Activated naive CD4-positive, alpha-beta T cell treated with anti-CD3 and anti-CD28 coated beads, Interleukin-2, amount 50 U/mL, for 24 hours (primary cell): ENCODE results near the gene UBE2C.
A peak's percentile ranks its signal among the peaks of the same experiment; 100 is the strongest.
"Not testable (repeated sequence)": the region's sequence is repeated elsewhere in the genome, so short reads cannot be mapped to it uniquely, and the experiment has no call there.

Experiments
- H3K27ac Mint-ChIP-seq: one replicate; pipeline ENCODE4 v1.8.0; 2021; ENCODE audit warnings: mild to moderate bottlenecking, mixed read lengths
- H3K27me3 Mint-ChIP-seq: one replicate; pipeline ENCODE4 v1.8.0; 2021; ENCODE audit warnings: mixed read lengths
- H3K36me3 Mint-ChIP-seq: one replicate; pipeline ENCODE4 v1.8.0; 2021; ENCODE audit warnings: mixed read lengths
- H3K4me1 Mint-ChIP-seq: one replicate; pipeline ENCODE4 v1.8.0; 2021; ENCODE audit warnings: mixed read lengths
- H3K4me3 Mint-ChIP-seq: one replicate; pipeline ENCODE4 v1.8.0; 2021; ENCODE audit warnings: mild to moderate bottlenecking, mixed read lengths
- H3K9me3 Mint-ChIP-seq: one replicate; pipeline ENCODE4 v1.8.0; 2021; ENCODE audit warnings: mixed read lengths

The UBE2C gene

GRCh38 chr20:45783656-45784294 lies 28.7 kb upstream of the UBE2C start:
- Mint-ChIP-seq H3K4me3 (no peak overlapping the region), H3K4me1 (peaks cover 5% of the 10 kb centered on the region), H3K27ac (no peak overlapping the region)

GRCh38 chr20:45788351-45788750 lies 24.1 kb upstream of the UBE2C start:
- Mint-ChIP-seq H3K36me3 (peaks cover 2% of the 10 kb centered on the region), H3K4me1 (peaks cover 11% of the 10 kb centered on the region), H3K27ac (no peak overlapping the region), H3K27me3 (no peaks in the 10 kb centered on the region), H3K4me3 (no peak overlapping the region), H3K9me3 (no peaks in the 10 kb centered on the region)

More at GRCh38 chr20:45783656-45784294, 28.7 kb upstream of the UBE2C start:
- H3K9me3 Mint-ChIP-seq = no peaks in the 10 kb centered on the region
- H3K36me3 Mint-ChIP-seq = no peaks in the 10 kb centered on the region
- H3K27me3 Mint-ChIP-seq = no peaks in the 10 kb centered on the region

- Mint-ChIP-seq H3K27me3 (no peaks in the 10 kb centered on the region), H3K27ac (peak overlapping the region; percentile 92), H3K4me1 (peaks cover 14% of the 10 kb centered on the region), H3K4me3 (peak overlapping the region; percentile 89), H3K9me3 (no peaks in the 10 kb centered on the region), H3K36me3 (peaks cover 10% of the 10 kb centered on the region)
Observed at GRCh38 chr20:45792317-45793118, 19.9 kb upstream of the UBE2C start.

- H3K4me3 Mint-ChIP-seq = no peak overlapping the region
- H3K9me3 Mint-ChIP-seq = no peaks in the 10 kb centered on the region
- no peak overlapping the region for H3K27ac Mint-ChIP-seq
- H3K4me1 Mint-ChIP-seq = peaks cover 24% of the 10 kb centered on the region
- H3K36me3 Mint-ChIP-seq = peaks cover 12% of the 10 kb centered on the region
- H3K27me3 Mint-ChIP-seq = no peaks in the 10 kb centered on the region
Observed at GRCh38 chr20:45796337-45797065, 15.9 kb upstream of the UBE2C start.

- not testable (repeated sequence) for H3K27me3 Mint-ChIP-seq, H3K4me3 Mint-ChIP-seq, H3K27ac Mint-ChIP-seq, H3K9me3 Mint-ChIP-seq
- Mint-ChIP-seq H3K36me3 (peaks cover 12% of the 10 kb centered on the region), H3K4me1 (peaks cover 21% of the 10 kb centered on the region)
Observed at GRCh38 chr20:45797510-45797909, 14.9 kb upstream of the UBE2C start.

GRCh38 chr20:45797955-45798354 lies 14.5 kb upstream of the UBE2C start:
- H3K27me3 Mint-ChIP-seq, H3K9me3 Mint-ChIP-seq, H3K4me3 Mint-ChIP-seq, H3K27ac Mint-ChIP-seq, H3K36me3 Mint-ChIP-seq: not testable (repeated sequence)
- peaks cover 16% of the 10 kb centered on the region for H3K4me1 Mint-ChIP-seq

- Mint-ChIP-seq H3K9me3 (no peaks in the 10 kb centered on the region), H3K27me3 (no peaks in the 10 kb centered on the region), H3K36me3 (peaks cover 11% of the 10 kb centered on the region), H3K4me1 (peaks cover 15% of the 10 kb centered on the region), H3K27ac (no peak overlapping the region), H3K4me3 (no peak overlapping the region)
Observed at GRCh38 chr20:45798935-45799642, 13.4 kb upstream of the UBE2C start.

GRCh38 chr20:45801851-45802250 lies 10.6 kb upstream of the UBE2C start:
- H3K27me3 Mint-ChIP-seq = no peaks in the 10 kb centered on the region
- no peaks in the 10 kb centered on the region for H3K9me3 Mint-ChIP-seq
- no peak overlapping the region for H3K4me3 Mint-ChIP-seq
- H3K4me1 Mint-ChIP-seq = peaks cover 12% of the 10 kb centered on the region
- no peak overlapping the region for H3K27ac Mint-ChIP-seq
- peaks cover 10% of the 10 kb centered on the region for H3K36me3 Mint-ChIP-seq

GRCh38 chr20:45810191-45810970 lies 2.1 kb upstream of the UBE2C start:
- Mint-ChIP-seq H3K27ac (peak overlapping the region; percentile 71), H3K4me1 (peaks cover 13% of the 10 kb centered on the region), H3K9me3 (no peaks in the 10 kb centered on the region), H3K36me3 (peaks cover 13% of the 10 kb centered on the region), H3K4me3 (no peak overlapping the region), H3K27me3 (no peaks in the 10 kb centered on the region)

GRCh38 chr20:45813006-45813340 lies 529 bp downstream of the UBE2C start:
- H3K36me3 Mint-ChIP-seq = peaks cover 13% of the 10 kb centered on the region
- H3K4me1 Mint-ChIP-seq = peaks cover 13% of the 10 kb centered on the region
- H3K4me3 Mint-ChIP-seq = peak overlapping the region; percentile 83
- H3K27ac Mint-ChIP-seq = peak overlapping the region; percentile 30
- no peaks in the 10 kb centered on the region for H3K27me3 Mint-ChIP-seq
- H3K9me3 Mint-ChIP-seq = no peaks in the 10 kb centered on the region

- Mint-ChIP-seq H3K36me3 (peaks cover 13% of the 10 kb centered on the region), H3K27ac (no peak overlapping the region), H3K4me3 (peak overlapping the region; percentile 83), H3K27me3 (no peaks in the 10 kb centered on the region), H3K9me3 (no peaks in the 10 kb centered on the region), H3K4me1 (peaks cover 13% of the 10 kb centered on the region)
Observed at GRCh38 chr20:45813489-45813888, 1.0 kb downstream of the UBE2C start.

- H3K4me1 Mint-ChIP-seq = peaks cover 13% of the 10 kb centered on the region
- H3K27me3 Mint-ChIP-seq = no peaks in the 10 kb centered on the region
- H3K36me3 Mint-ChIP-seq = peaks cover 11% of the 10 kb centered on the region
- H3K27ac Mint-ChIP-seq = no peak overlapping the region
- no peaks in the 10 kb centered on the region for H3K9me3 Mint-ChIP-seq
- no peak overlapping the region for H3K4me3 Mint-ChIP-seq
Observed at GRCh38 chr20:45814314-45814713, 1.9 kb downstream of the UBE2C start.

- no peak overlapping the region for H3K27ac Mint-ChIP-seq
- no peaks in the 10 kb centered on the region for H3K36me3 Mint-ChIP-seq
- H3K9me3 Mint-ChIP-seq = no peaks in the 10 kb centered on the region
- H3K27me3 Mint-ChIP-seq = peaks cover 2% of the 10 kb centered on the region
- no peak overlapping the region for H3K4me3 Mint-ChIP-seq
- H3K4me1 Mint-ChIP-seq = peaks cover 12% of the 10 kb centered on the region
Observed at GRCh38 chr20:45816951-45817350, 4.5 kb downstream of the UBE2C start.

GRCh38 chr20:45817376-45818194 lies 5.1 kb downstream of the UBE2C start:
- H3K9me3 Mint-ChIP-seq = no peaks in the 10 kb centered on the region
- no peak overlapping the region for H3K27ac Mint-ChIP-seq
- no peak overlapping the region for H3K4me3 Mint-ChIP-seq
- peaks cover 9% of the 10 kb centered on the region for H3K4me1 Mint-ChIP-seq
- no peaks in the 10 kb centered on the region for H3K36me3 Mint-ChIP-seq
- H3K27me3 Mint-ChIP-seq = peaks cover 5% of the 10 kb centered on the region
